Lung (tissue), 12 donors: ENCODE data around the gene ZNF619. TPM values are rescaled to one million over a fixed set of nuclear protein-coding genes. Genes with fewer than 3 reads are reported as not detected.

Experiments used
- ATAC-seq: fragments of 200-7000 bp; cut with Tn5 transposase; one replicate; pipeline ENCODE4 v1.9.1; 2020; ENCODE audit warnings: moderate number of reproducible peaks; ENCODE audit not compliant: insufficient read depth, low FRiP score
- DNase-seq, 3 donors: peaks; one replicate each; pipeline ENCODE4 v3.0.0-alpha.2; 2013 to 2017
- H3K27ac ChIP-seq, 2 donors: one replicate each; pipeline ENCODE4 v1.5.1; 2013; ENCODE audit warnings: mild to moderate bottlenecking in 2 of 2, moderate library complexity in 2 of 2, control low read depth in 1 of 2, inconsistent platforms in 1 of 2, low read depth in 1 of 2, low read length in 1 of 2
- H3K27me3 ChIP-seq, 3 donors: one replicate each; pipeline ENCODE4 v1.5.1; 2013; ENCODE audit warnings: low read length in 2 of 3; ENCODE audit not compliant: control insufficient read depth in 3 of 3, insufficient read depth in 3 of 3
- H3K36me3 ChIP-seq, 4 donors: one replicate each; pipeline ENCODE4 v1.5.1; 2013; ENCODE audit warnings: low read length in 4 of 4, mild to moderate bottlenecking in 1 of 4, moderate library complexity in 1 of 4; ENCODE audit not compliant: control insufficient read depth in 4 of 4, insufficient read depth in 4 of 4
- H3K4me1 ChIP-seq, 5 donors: one replicate each; pipeline ENCODE4 v1.5.1; 2013; ENCODE audit warnings: low read length in 5 of 5, mild to moderate bottlenecking in 2 of 5, moderate library complexity in 1 of 5; ENCODE audit not compliant: control insufficient read depth in 5 of 5, insufficient read depth in 5 of 5
- H3K4me3 ChIP-seq: one replicate; pipeline ENCODE4 v1.5.1; 2013; ENCODE audit warnings: mild to moderate bottlenecking, control low read depth, moderate library complexity
- H3K9ac ChIP-seq, 2 donors: one replicate each; pipeline ENCODE4 v1.5.1; 2013; ENCODE audit warnings: low read length in 2 of 2, control low read depth in 1 of 2; ENCODE audit not compliant: insufficient read depth in 1 of 2
- H3K9me3 ChIP-seq, 4 donors: one replicate each; pipeline ENCODE4 v1.5.1; 2013; ENCODE audit warnings: low read length in 3 of 4, mild to moderate bottlenecking in 1 of 4, moderate library complexity in 1 of 4; ENCODE audit not compliant: control insufficient read depth in 4 of 4, insufficient read depth in 3 of 4
- WGBS, 2 donors: extraction: QIAGEN DNeasy Blood & Tissue Kit; methylation state at CpG; one replicate each; pipeline ENCODE4 v1.1.7; 2013; 5-methylcytosine and 5-hydroxymethylcytosine counted together
- polyA plus RNA-seq, 2 donors: library from polyadenylated mRNA; stranded (reverse); fragments of 200-250 nt; gene quantifications; one replicate each; pipeline ENCODE4 v1.2.1, GENCODE V29; 2013
- total RNA-seq, 2 donors: library from RNA; depleted of rRNA in 1 of 2; stranded (reverse); fragments of >200 nt in 1 of 2; gene quantifications; one replicate each; pipeline ENCODE4 v1.2.1, GENCODE V29; 2014 to 2021
- TF ChIP-seq, protein P1 (sequence below): IDR thresholded peaks from 2 replicates; pipeline ENCODE4 v1.5.1; 2012; ENCODE audit warnings: mild to moderate bottlenecking; ENCODE audit errors: control extremely low read depth, extremely low read depth
- donor health status: control.
- donor health status: control.
- donor health status: Bipolar disorder and iron deficiency.
- donor health status: healthy.
- donor health status: DM: yes; HTN: yes; CAD: no.

Gene ZNF619
- total and polyA plus RNA-seq, 4 donors = 0.96 to 10.0 (median 5.0) TPM

DNA sequence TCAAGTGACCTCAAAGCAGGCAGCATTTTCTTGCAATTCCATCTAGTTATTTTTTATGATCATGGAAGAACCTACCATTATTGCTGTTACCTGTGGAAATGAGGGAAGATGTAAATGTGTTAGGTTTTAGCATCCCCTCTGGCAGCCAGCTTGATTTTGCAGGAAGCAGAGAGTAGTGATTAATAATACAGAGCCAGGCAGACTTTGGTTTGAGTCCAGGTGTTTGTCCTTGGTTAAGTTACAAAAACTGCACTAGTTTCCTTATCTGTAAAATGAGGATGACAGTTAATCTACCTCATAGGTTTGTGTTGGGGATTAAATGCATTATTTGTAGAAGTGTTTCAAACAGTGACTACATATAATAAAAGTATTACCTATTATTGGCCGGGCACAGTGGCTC is 41.1 kb downstream of the ZNF619 start:
- Histone ChIP-seq H3K4me3 (no peak overlapping the region), H3K4me1 (no peaks in the 10 kb centered on the region), H3K27me3 (no peaks in the 10 kb centered on the region), H3K36me3 (peaks cover 0 to 10% (median 4%) of the 10 kb centered on the region in 4 donors), H3K27ac (no peak overlapping the region), H3K9ac (no peak overlapping the region), H3K9me3 (no peaks in the 10 kb centered on the region)
- ATAC-seq = no peak
- TF ChIP-seq, protein P1, sequence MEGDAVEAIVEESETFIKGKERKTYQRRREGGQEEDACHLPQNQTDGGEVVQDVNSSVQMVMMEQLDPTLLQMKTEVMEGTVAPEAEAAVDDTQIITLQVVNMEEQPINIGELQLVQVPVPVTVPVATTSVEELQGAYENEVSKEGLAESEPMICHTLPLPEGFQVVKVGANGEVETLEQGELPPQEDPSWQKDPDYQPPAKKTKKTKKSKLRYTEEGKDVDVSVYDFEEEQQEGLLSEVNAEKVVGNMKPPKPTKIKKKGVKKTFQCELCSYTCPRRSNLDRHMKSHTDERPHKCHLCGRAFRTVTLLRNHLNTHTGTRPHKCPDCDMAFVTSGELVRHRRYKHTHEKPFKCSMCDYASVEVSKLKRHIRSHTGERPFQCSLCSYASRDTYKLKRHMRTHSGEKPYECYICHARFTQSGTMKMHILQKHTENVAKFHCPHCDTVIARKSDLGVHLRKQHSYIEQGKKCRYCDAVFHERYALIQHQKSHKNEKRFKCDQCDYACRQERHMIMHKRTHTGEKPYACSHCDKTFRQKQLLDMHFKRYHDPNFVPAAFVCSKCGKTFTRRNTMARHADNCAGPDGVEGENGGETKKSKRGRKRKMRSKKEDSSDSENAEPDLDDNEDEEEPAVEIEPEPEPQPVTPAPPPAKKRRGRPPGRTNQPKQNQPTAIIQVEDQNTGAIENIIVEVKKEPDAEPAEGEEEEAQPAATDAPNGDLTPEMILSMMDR = no peak
- 95 to 100% methylated on average over 1 of the region's 1 CpG for WGBS, 2 donors
- no peak for DNase-seq

DNA sequence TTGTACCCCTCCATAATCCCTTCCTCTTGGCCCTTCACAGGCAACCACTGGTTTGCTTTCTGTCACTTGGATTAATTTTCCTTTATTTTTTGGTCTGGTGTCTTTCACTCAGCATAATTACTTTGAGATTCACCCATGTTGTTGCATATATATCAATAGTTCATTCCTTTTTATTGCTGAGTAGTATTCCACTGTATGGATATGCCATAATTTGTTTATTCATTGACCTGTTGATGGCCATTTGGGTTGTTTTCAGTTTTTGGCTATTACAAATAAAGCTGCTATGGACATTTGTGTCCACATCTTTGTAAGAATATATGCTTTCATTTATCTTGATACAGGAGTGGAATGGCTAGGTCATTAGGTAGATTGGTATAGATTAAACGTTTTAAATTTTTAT is 41.9 kb downstream of the ZNF619 start:
- Histone ChIP-seq H3K4me3 (no peak overlapping the region), H3K4me1 (peaks cover 0 to 2% (median 0%) of the 10 kb centered on the region in 5 donors), H3K9ac (no peak overlapping the region), H3K27me3 (no peaks in the 10 kb centered on the region), H3K9me3 (no peaks in the 10 kb centered on the region), H3K27ac (no peak overlapping the region), H3K36me3 (peaks cover 0 to 10% (median 4%) of the 10 kb centered on the region in 4 donors)
- 93 to 97% methylated on average over 1 of the region's 1 CpG for WGBS, 2 donors
- no peak for DNase-seq
- TF ChIP-seq, protein P1 = no peak
- ATAC-seq = no peak

DNA sequence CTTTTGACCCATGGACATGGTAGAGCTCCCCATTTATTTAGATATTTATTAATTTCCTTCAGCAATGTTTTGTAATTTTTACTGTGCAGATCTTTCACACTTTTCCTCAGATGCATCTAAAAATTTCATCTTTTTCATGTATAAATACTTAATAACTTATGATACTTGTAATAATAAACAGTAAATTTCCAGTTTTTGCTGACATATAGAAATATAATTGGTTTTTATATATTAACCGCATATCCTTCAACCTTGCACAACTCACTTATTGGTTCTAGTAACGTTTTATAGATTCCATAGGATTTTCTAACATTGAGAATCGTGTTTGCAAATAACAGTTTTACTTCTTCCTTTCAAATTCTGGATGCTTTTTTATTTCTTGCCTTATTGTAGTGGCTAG is 44.3 kb downstream of the ZNF619 start:
- Histone ChIP-seq H3K9me3 (no peaks in the 10 kb centered on the region), H3K4me1 (peaks cover 0 to 15% (median 5%) of the 10 kb centered on the region in 5 donors), H3K9ac (no peak overlapping the region), H3K36me3 (peaks cover 0 to 7% (median 3%) of the 10 kb centered on the region in 4 donors), H3K27ac (no peak overlapping the region), H3K27me3 (no peaks in the 10 kb centered on the region), H3K4me3 (no peak overlapping the region)
- DNase-seq (no peak), ATAC-seq (no peak)
- TF ChIP-seq, protein P1 = no peak
- 78 to 94% methylated on average over 3 of the region's 3 CpGs for WGBS, 2 donors

DNA sequence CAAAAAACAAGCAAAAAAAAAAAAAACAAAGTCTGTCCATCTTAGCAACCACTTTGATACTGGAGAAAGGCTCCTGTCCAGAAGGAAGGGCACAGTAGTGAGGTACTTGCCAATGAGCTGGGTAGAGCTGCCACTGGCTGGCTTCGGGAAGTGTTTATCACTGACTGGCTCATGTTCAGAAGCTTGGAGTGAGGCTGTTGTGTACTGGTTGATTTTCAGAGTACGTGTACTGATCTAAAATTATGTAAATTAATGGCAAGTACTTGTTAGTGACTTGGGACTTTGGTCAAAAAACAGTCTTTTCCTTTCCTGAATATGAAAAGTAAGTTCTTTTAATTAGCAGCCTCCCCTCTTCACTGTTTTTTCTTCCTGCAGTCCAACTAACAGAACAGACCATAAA is 46.9 kb downstream of the ZNF619 start:
- H3K27ac ChIP-seq = peak overlapping the region in 1 of 2 donors; percentile 9

More for the DNA sequence above, 46.9 kb downstream of the ZNF619 start:
- no peak overlapping the region for H3K4me3 ChIP-seq
- H3K9ac ChIP-seq = peak overlapping the region in 1 of 2 donors; percentile 82
- H3K4me1 ChIP-seq = peaks cover 0 to 15% (median 5%) of the 10 kb centered on the region in 5 donors
- TF ChIP-seq, protein P1 = no peak
- 58 to 76% methylated on average over 2 of the region's 2 CpGs for WGBS, 2 donors
- H3K36me3 ChIP-seq = peaks cover 0 to 6% (median 0%) of the 10 kb centered on the region in 4 donors
- H3K27me3 ChIP-seq = no peaks in the 10 kb centered on the region
- H3K9me3 ChIP-seq = no peaks in the 10 kb centered on the region
- no peak for ATAC-seq
- peak in 2 of 3 donors; percentile 20 to 33 for DNase-seq
